Endothelial cell of umbilical vein (primary cell): ENCODE data around the gene IPO11. TPM values are rescaled to one million over a fixed set of nuclear protein-coding genes. Genes with fewer than 3 reads are reported as not detected.

Source experiments
- BruUV-seq: library from RNA; stranded (reverse); fragments of 400-500 nt; replicated peaks from 2 replicates; lab custom pipeline; 2021; lab: Mats Ljungman, UMichigan
- CTCF ChIA-PET: fragments of 300-600, 350-600 bp; sonication (Branson Sonifier 250); formaldehyde crosslinking; loops from one replicate; lab custom pipeline; 2021; ENCODE audit warnings: antibody characterized with exemption, inconsistent platforms; lab: Charles Lee
- POLR2A ChIA-PET: fragments of 300-600, 350-600 bp; sonication (Branson Sonifier 250); formaldehyde crosslinking; loops from one replicate; lab custom pipeline; 2021; ENCODE audit warnings: antibody characterized with exemption, inconsistent platforms; lab: Charles Lee
- DNase-seq: peaks from one replicate; pipeline ENCODE4 v3.0.0-alpha.2; 2011; ENCODE audit warnings: low read depth, low spot score
- FAIRE-seq: peaks from 2 replicates; lab custom pipeline; 2011; peaks lifted over from hg19 to GRCh38; lab: Jason Lieb, UNC
- H2AFZ ChIP-seq: 2 replicates; pipeline ENCODE4 v1.6.0; 2012; ENCODE audit warnings: low read depth, low read length, control low read depth, inconsistent platforms
- H3K27ac ChIP-seq: 2 replicates; pipeline ENCODE4 v1.5.1; 2011; ENCODE audit warnings: low read depth, mild to moderate bottlenecking, control low read depth, low read length, moderate library complexity; ENCODE audit not compliant: insufficient read depth
- H3K27me3 ChIP-seq, 2 experiments: 2 replicates each; pipeline versions ENCODE4 v1.6.0 to v1.6.1; 2011; ENCODE audit warnings: low read length in 2 of 2, mixed read lengths in 1 of 2; ENCODE audit not compliant: control insufficient read depth in 2 of 2, insufficient read depth in 2 of 2
- H3K36me3 ChIP-seq, 2 experiments: 2 replicates in 1 of 2; 3 replicates in 1 of 2; pipeline ENCODE4 v1.5.1; 2011; ENCODE audit warnings: low read length in 2 of 2, mild to moderate bottlenecking in 1 of 2, moderate library complexity in 1 of 2; ENCODE audit not compliant: control insufficient read depth in 2 of 2, insufficient read depth in 2 of 2; ENCODE audit errors: extremely low read depth in 1 of 2
- H3K4me1 ChIP-seq: 3 replicates; pipeline ENCODE4 v1.5.1; 2011; ENCODE audit warnings: mild to moderate bottlenecking, low read length; ENCODE audit not compliant: control insufficient read depth, insufficient read depth; ENCODE audit errors: extremely low read depth
- H3K4me2 ChIP-seq: 2 replicates; pipeline ENCODE4 v1.6.1; 2011; ENCODE audit warnings: low read length, control low read depth, mixed read lengths; ENCODE audit not compliant: insufficient read depth
- H3K4me3 ChIP-seq, 3 experiments: fragments of 200-600 bp in 1 of 3; sonication (generic), shearing (Covaris generic) in 1 of 3; replicated peaks in 1 of 3; 2 replicates each; pipeline ENCODE4 v1.5.1; 2011 to 2016; ENCODE audit warnings: control low read depth in 3 of 3, low read length in 3 of 3, mild to moderate bottlenecking in 2 of 3, inconsistent platforms in 1 of 3, low read depth in 1 of 3, moderate library complexity in 1 of 3; ENCODE audit not compliant: insufficient read depth in 1 of 3
- H3K79me2 ChIP-seq: 2 replicates; pipeline ENCODE4 v1.6.0; 2012; ENCODE audit warnings: low read length, inconsistent platforms; ENCODE audit not compliant: control insufficient read depth, insufficient read depth
- H3K9ac ChIP-seq: replicated peaks from 2 replicates; pipeline ENCODE3; 2011; ENCODE audit warnings: low read length, control low read depth; ENCODE audit not compliant: insufficient read depth; ENCODE audit errors: extremely low read depth
- H3K9me1 ChIP-seq: replicated peaks from 3 replicates; pipeline ENCODE4 v1.6.0; 2011; ENCODE audit warnings: mild to moderate bottlenecking, low read length; ENCODE audit not compliant: control insufficient read depth, insufficient read depth; ENCODE audit errors: extremely low read depth
- H3K9me3 ChIP-seq: replicated peaks from 2 replicates; pipeline ENCODE4 v1.5.1; 2012; ENCODE audit warnings: low read length, inconsistent platforms; ENCODE audit not compliant: control insufficient read depth, insufficient read depth
- H4K20me1 ChIP-seq: replicated peaks from 2 replicates; pipeline ENCODE3; 2011; ENCODE audit warnings: mild to moderate bottlenecking, low read length; ENCODE audit not compliant: control insufficient read depth, insufficient read depth; ENCODE audit errors: extremely low read depth
- EZH2 ChIP-seq: IDR thresholded peaks from 2 replicates; pipeline ENCODE4 v1.6.1; 2012; ENCODE audit warnings: borderline replicate concordance, low read depth, mild to moderate bottlenecking, moderate library complexity, low read length, inconsistent platforms; ENCODE audit not compliant: severe bottlenecking
- FOS ChIP-seq: IDR thresholded peaks from 2 replicates; pipeline ENCODE4 v1.6.1; 2011; ENCODE audit warnings: mild to moderate bottlenecking, low read length, moderate library complexity, borderline replicate concordance; ENCODE audit not compliant: insufficient read depth
- GATA2 ChIP-seq: IDR thresholded peaks from 2 replicates; pipeline ENCODE4 v1.7.0; 2011; ENCODE audit warnings: low read depth, mild to moderate bottlenecking, moderate library complexity, mixed read lengths, low read length; ENCODE audit not compliant: insufficient read length, insufficient read depth
- JUN ChIP-seq: IDR thresholded peaks from 2 replicates; pipeline ENCODE4 v1.6.1; 2011; ENCODE audit warnings: borderline replicate concordance, low read depth; ENCODE audit not compliant: insufficient read length, insufficient read depth
- MYC ChIP-seq: IDR thresholded peaks from one replicate; pipeline ENCODE4 v1.6.1; 2011; ENCODE audit warnings: mild to moderate bottlenecking, low read depth, low read length
- POLR2A ChIP-seq: IDR thresholded peaks from 2 replicates; pipeline ENCODE4 v1.6.1; 2012; ENCODE audit warnings: low read depth, mild to moderate bottlenecking, control low read depth, low read length
- POLR2AphosphoS5 ChIP-seq: IDR thresholded peaks from 2 replicates; pipeline ENCODE4 v1.6.1; 2012; ENCODE audit warnings: low read depth, mild to moderate bottlenecking, control low read depth, low read length, moderate library complexity; ENCODE audit not compliant: insufficient read depth
- dilution Hi-C: fragments of 300-500 bp; cut with MboI; formaldehyde crosslinking; loops from one replicate; pipeline ENCODE4 v1.15.0; 2019; ENCODE audit warnings: low sequenced_read_pairs; ENCODE audit not compliant: extremely low pct_ligation_motif_present
- intact Hi-C: fragments of 100-400 bp; cut with micrococcal nuclease; formaldehyde crosslinking; loops from one replicate; pipeline ENCODE4 v1.10.0; 2022
- polyA plus RNA-seq, 4 experiments: library from polyadenylated mRNA; depleted of rRNA in 3 of 4; stranded (reverse) in 3 of 4; unstranded in 1 of 4; fragments of >200 nt; gene quantifications; 2 replicates each; pipeline versions ENCODE4 v1.2.1 to v1.2.3, GENCODE V29; 2011 to 2012; ENCODE audit warnings: missing spikeins in 1 of 4
- total RNA-seq: library from RNA; stranded (reverse); gene quantifications from 2 replicates; pipeline ENCODE4 v1.2.3, GENCODE V29; 2021
- TF ChIP-seq, protein P1 (sequence below): IDR thresholded peaks from 2 replicates; pipeline ENCODE4 v1.6.1; 2011; ENCODE audit not compliant: insufficient read depth, insufficient read length
- TF ChIP-seq, protein P2 (sequence below), 2 donors: IDR thresholded peaks; 1 replicate in 1 of 2; 2 replicates in 1 of 2; pipeline ENCODE4 v1.5.1; 2011; ENCODE audit warnings: low read length in 2 of 2, mild to moderate bottlenecking in 2 of 2, moderate library complexity in 2 of 2, control low read depth in 1 of 2, inconsistent platforms in 1 of 2, low read depth in 1 of 2; ENCODE audit not compliant: insufficient read depth in 1 of 2; ENCODE audit errors: extremely low read depth in 1 of 2

The IPO11 gene
- total and polyA plus RNA-seq, 2 donors (not counting 3 experiments of a cell fraction or from before 2014, with no cell fraction given), result 38.5 to 80.9 TPM

DNA sequence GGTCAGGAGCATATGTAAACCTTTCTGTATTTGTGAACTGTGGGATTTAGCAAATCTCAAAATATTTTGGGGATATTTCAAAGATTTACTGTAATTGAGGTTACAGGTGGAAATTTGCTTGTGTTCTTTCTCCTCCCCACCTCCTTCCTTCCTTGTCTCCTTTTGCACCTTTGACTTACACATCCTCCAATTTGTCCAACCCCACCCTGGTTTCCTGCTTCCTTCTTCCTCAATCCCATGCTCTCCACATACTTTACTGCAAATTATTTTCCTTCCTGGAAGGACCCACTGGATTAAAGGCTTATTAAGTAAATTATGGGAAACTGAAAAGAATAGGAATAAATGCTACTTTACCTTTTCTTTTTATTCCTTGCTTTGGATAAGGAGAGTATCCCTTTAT lies 91.6 kb downstream of the IPO11 start:
- Histone ChIP-seq H3K4me3 (no peak overlapping the region), H3K79me2 (no peaks in the 10 kb centered on the region), H3K9ac (no peak overlapping the region), H3K9me1 (no peaks in the 10 kb centered on the region), H3K27ac (no peak overlapping the region), H3K4me1 (no peaks in the 10 kb centered on the region), H3K36me3 (peaks cover 0 to 3% of the 10 kb centered on the region in 2 experiments), H3K27me3 (no peaks in the 10 kb centered on the region), H4K20me1 (no peaks in the 10 kb centered on the region), H3K9me3 (no peaks in the 10 kb centered on the region), H2AFZ (no peak overlapping the region), H3K4me2 (no peak overlapping the region)
- POLR2A ChIA-PET, result no interaction called here
- dilution Hi-C loops, result no loop called here
- FAIRE-seq (no peak), DNase-seq (no peak)
- no TSS peak for BruUV-seq
- intact Hi-C loops, result no loop called here
- CTCF ChIA-PET, result interaction anchor here (1.1 kb wide), 1 partner anchor 47 kb away, joined by 3 read pairs; no protein-coding TSS in a partner anchor
- TF ChIP-seq EZH2 (no peak), POLR2AphosphoS5 (no peak), POLR2A (no peak)
- TF ChIP-seq, protein P1, sequence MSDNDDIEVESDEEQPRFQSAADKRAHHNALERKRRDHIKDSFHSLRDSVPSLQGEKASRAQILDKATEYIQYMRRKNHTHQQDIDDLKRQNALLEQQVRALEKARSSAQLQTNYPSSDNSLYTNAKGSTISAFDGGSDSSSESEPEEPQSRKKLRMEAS, result no peak

DNA sequence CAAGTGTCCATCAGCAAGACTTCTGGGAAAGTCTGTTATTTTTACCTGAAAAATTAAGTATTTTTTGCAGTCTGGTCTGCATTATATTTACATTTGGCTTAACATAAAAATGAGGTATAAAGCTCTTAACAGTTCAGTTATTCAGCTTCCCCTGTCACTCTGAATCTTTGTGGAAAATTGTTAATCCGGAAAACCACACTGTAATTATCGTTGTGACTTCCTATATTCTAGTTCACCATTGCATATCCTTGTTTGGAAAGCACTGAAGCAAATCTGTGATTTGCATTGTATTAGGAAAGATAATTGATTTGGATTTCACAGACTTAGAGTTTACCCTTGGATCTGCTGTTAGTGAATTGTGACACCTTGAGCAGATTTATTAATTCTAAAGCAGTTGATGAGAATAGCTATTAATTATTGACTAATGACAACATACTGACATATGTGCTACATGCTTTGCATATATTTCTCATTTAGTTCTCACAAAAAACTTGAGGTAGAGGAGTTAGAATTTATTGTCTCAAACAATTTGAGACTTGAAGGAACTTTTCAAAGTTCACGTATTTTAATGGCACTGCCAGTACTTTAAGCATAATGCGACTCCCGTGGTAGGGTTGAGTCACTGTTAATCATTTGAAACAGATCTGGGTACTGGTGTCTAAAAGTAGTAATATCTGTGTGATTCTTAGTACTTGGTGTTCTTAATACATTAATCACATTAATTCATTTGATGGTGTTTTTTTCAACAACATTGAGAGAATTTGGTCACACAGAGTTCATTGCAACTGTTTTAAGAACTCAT lies 94.3 kb downstream of the IPO11 start:
- Histone ChIP-seq H3K9ac (no peak overlapping the region), H3K9me3 (no peaks in the 10 kb centered on the region), H3K27me3 (no peaks in the 10 kb centered on the region), H3K9me1 (no peaks in the 10 kb centered on the region), H3K4me3 (no peak overlapping the region), H2AFZ (no peak overlapping the region), H3K36me3 (no peaks in the 10 kb centered on the region), H3K4me2 (no peak overlapping the region), H4K20me1 (no peaks in the 10 kb centered on the region), H3K27ac (no peak overlapping the region), H3K4me1 (no peaks in the 10 kb centered on the region), H3K79me2 (no peaks in the 10 kb centered on the region)
- dilution Hi-C loops (no loop called here), intact Hi-C loops (no loop called here)
- DNase-seq (no peak), FAIRE-seq (no peak)
- TF ChIP-seq FOS, result no peak
- TF ChIP-seq JUN, result no peak
- TF ChIP-seq EZH2, result no peak
- no peak for TF ChIP-seq POLR2AphosphoS5
- TF ChIP-seq MYC, result no peak
- TF ChIP-seq, protein P2, sequence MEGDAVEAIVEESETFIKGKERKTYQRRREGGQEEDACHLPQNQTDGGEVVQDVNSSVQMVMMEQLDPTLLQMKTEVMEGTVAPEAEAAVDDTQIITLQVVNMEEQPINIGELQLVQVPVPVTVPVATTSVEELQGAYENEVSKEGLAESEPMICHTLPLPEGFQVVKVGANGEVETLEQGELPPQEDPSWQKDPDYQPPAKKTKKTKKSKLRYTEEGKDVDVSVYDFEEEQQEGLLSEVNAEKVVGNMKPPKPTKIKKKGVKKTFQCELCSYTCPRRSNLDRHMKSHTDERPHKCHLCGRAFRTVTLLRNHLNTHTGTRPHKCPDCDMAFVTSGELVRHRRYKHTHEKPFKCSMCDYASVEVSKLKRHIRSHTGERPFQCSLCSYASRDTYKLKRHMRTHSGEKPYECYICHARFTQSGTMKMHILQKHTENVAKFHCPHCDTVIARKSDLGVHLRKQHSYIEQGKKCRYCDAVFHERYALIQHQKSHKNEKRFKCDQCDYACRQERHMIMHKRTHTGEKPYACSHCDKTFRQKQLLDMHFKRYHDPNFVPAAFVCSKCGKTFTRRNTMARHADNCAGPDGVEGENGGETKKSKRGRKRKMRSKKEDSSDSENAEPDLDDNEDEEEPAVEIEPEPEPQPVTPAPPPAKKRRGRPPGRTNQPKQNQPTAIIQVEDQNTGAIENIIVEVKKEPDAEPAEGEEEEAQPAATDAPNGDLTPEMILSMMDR (IDR thresholded peaks at IDR 0.05; ENCODE audit: extremely low read depth in 1 of 2, insufficient read depth in 1 of 2, low read depth in 1 of 2, low read length in 2 of 2), result no peak
- TF ChIP-seq, protein P1, result no peak
- TF ChIP-seq POLR2A, result no peak
- no peak for TF ChIP-seq GATA2
- no TSS peak for BruUV-seq
- ChIA-PET POLR2A (no interaction called here), CTCF (interaction anchor here (1.3 kb wide), 1 partner anchor 9 kb away, joined by 3 read pairs; no protein-coding TSS in a partner anchor)
